Measurements from ENCODE around the gene ENTPD6. TPM values are rescaled to one million over a fixed set of nuclear protein-coding genes. Genes with fewer than 3 reads are reported as not detected.
A peak's percentile ranks its signal among the peaks of the same experiment; 100 is the strongest.

The ENTPD6 gene
- total RNA-seq, 1 experiment from 2014 or later, result 56.3 TPM

DNA sequence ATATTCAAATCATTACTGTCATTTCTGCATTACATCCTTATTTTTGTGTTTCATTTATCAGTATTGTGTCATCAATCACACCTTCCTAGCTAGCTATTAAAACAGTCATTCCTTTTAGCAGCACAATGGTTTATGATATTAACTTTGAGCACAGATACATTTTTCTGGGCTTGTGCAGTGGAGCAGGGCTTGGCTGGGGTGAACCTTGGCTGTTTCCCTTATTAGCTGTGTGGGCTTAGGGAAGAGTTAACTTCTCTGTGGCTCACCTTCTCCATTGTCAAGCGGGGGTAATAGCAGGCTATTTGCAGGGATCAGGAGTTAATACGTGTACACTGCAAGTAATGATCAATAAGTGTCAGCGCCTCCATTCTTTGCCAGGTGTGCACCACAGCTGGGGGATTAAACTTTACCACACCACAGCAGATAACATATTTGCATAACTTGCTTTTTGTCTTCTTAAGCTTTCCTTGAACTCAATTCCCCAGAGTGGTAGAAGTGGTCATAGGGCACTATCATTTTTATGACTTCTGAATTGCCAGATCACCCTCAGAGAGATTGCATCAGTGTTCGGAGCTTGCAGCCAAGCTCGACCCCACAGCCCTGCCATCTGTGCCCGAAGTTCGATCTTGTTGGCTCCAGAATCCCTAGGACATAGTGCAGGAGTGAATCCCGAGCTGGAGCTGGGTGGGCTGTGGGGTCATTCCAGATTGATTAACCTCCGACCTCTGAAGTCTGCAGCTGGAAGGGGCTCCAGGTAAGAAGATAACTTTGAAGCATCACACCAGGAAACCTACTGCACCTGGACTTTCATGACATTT, 50.9 kb downstream of the ENTPD6 start:
- TSS peak; percentile 63 for BruUV-seq (replicated peaks)
- TF ChIP-seq CTCF (IDR thresholded peaks at IDR 0.05; ENCODE audit: unreplicated experiment), result no peak
- intact Hi-C loops (cut with micrococcal nuclease; ENCODE audit: unreplicated experiment), result no loop called here
- Mint-ChIP-seq H3K4me1 (ENCODE audit: low read depth, unreplicated experiment) (peaks cover 18% of the 10 kb centered on the region), H3K4me3 (ENCODE audit: low read depth, unreplicated experiment) (peak overlapping the region; percentile 69), H3K36me3 (ENCODE audit: insufficient read depth, unreplicated experiment) (peaks cover 57% of the 10 kb centered on the region), H3K27ac (ENCODE audit: unreplicated experiment) (peak overlapping the region; percentile 52), H3K9me3 (ENCODE audit: low read depth, unreplicated experiment) (no peaks in the 10 kb centered on the region), H3K27me3 (ENCODE audit: unreplicated experiment) (no peaks in the 10 kb centered on the region)
- CTCF ChIA-PET, result interaction anchor here (0.9 to 1.8 kb wide), 4 partner anchors 9 to 23 kb away, joined by 4 to 5 read pairs (median 4); no protein-coding TSS in a partner anchor
- DNase-seq, result no peak

DNA sequence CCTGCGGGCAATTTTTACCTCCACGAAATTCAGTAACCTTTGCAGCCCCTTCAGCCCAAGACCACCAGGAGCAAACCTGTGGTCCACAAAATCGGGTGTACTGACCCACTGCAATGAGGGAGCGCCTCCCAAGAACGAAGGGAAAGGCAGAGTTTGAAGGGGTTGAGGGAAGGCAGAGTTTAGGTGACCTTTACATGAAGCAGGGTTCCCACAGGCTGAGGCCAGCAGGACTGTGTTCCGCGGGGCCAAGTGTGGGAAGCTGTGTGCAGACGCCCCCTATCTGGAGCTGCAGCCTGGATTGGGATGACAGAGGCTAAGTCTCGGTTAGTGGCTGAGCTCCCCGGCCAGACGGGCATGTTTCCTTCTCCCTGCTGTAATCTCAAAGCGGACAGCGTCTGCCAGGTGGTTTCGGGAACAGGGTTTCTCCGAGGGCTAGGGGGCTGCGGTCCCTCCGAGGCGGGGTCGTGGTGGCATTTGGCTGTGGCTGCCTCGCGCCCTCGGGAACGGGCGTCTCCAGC, 51.5 kb downstream of the ENTPD6 start:
- peaks cover 12% of the 10 kb centered on the region for H3K4me1 Mint-ChIP-seq (ENCODE audit: low read depth, unreplicated experiment)
- H3K27ac Mint-ChIP-seq (ENCODE audit: unreplicated experiment), result peak overlapping the region; percentile 52
- intact Hi-C loops (cut with micrococcal nuclease; ENCODE audit: unreplicated experiment), result no loop called here
- TF ChIP-seq CTCF (IDR thresholded peaks at IDR 0.05; ENCODE audit: unreplicated experiment), result no peak
- no peaks in the 10 kb centered on the region for H3K27me3 Mint-ChIP-seq (ENCODE audit: unreplicated experiment)
- DNase-seq, result peak; percentile 42
- CTCF ChIA-PET, result interaction anchor here (1.6 to 1.8 kb wide), 3 partner anchors 8 to 24 kb away, joined by 4 to 5 read pairs (median 4); no protein-coding TSS in a partner anchor
- peaks cover 63% of the 10 kb centered on the region for H3K36me3 Mint-ChIP-seq (ENCODE audit: insufficient read depth, unreplicated experiment)
- no TSS peak for BruUV-seq (replicated peaks)
- peak overlapping the region; percentile 69 for H3K4me3 Mint-ChIP-seq (ENCODE audit: low read depth, unreplicated experiment)
- H3K9me3 Mint-ChIP-seq (ENCODE audit: low read depth, unreplicated experiment), result no peaks in the 10 kb centered on the region

DNA sequence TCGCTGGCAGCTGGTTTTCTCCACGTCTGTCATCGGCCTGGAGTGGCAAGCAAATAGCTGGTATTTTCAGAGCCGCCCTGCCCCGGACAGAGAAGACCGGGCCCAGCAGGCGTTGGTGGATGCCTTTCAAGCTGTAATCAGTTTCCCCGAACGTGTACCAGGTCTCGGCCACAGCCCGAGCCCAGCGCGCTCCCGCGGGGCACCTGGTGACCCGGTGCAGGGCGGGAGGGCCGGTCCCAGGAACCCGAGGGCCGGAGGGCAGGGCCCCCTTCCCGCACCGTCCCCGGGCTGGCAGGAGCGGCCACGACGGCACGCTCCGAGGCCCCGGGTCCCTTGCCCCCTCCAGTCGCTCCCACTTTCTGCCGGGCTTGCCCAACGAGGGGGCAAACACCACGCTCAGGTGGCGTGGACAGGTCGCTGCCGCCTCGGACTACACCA, 52.0 kb downstream of the ENTPD6 start:
- H3K4me1 Mint-ChIP-seq (ENCODE audit: low read depth, unreplicated experiment), result peaks cover 9% of the 10 kb centered on the region
- no peak overlapping the region for H3K27ac Mint-ChIP-seq (ENCODE audit: unreplicated experiment)
- TF ChIP-seq CTCF (IDR thresholded peaks at IDR 0.05; ENCODE audit: unreplicated experiment), result no peak
- DNase-seq, result no peak
- no peaks in the 10 kb centered on the region for H3K27me3 Mint-ChIP-seq (ENCODE audit: unreplicated experiment)
- no TSS peak for BruUV-seq (replicated peaks)
- intact Hi-C loops (cut with micrococcal nuclease; ENCODE audit: unreplicated experiment), result no loop called here
- peaks cover 68% of the 10 kb centered on the region for H3K36me3 Mint-ChIP-seq (ENCODE audit: insufficient read depth, unreplicated experiment)
- CTCF ChIA-PET, result interaction anchor here (1.6 to 1.8 kb wide), 3 partner anchors 8 to 24 kb away, joined by 4 to 5 read pairs (median 4); no protein-coding TSS in a partner anchor
- H3K9me3 Mint-ChIP-seq (ENCODE audit: low read depth, unreplicated experiment), result no peaks in the 10 kb centered on the region
- H3K4me3 Mint-ChIP-seq (ENCODE audit: low read depth, unreplicated experiment), result peak overlapping the region; percentile 69

DNA sequence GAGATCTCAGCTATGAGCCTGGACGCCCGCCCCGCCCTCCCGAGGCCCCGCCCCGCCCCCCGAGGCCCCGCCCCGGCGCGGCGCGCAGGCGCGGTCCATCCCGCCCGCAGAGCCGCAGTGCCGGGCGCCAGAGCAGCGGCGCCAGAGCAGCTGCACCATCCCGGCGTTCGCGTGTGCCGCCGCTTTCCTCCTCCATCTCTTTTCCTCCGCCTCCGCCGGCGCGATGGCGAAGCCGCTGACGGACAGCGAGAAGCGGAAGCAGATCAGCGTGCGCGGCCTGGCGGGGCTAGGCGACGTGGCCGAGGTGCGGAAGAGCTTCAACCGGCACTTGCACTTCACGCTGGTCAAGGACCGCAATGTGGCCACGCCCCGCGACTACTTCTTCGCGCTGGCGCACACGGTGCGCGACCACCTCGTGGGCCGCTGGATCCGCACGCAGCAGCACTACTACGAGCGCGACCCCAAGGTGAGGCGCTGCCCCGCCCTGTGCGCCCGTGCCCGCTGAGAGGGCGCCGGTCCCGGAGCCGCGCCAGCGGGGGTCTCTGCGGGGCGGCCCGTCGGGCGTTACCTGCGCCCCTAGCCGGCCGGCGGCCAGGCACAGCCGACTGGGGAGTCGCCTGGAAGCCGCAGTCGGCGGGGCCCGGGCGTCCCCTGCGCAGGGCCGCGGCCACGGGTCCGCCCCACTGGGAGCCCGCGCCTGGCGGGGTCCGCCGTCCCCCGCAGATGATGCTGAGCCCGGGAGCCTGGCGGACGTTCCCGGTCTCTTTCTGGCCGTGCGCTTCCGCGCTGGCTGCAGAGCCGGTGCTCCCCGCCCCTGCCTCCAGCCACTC, 52.7 kb downstream of the ENTPD6 start, which contains the start of gene PYGB:
Gene PYGB, plus strand, starts transcription at position 130 of the 830 bp plus-strand sequence. Its CDS starts 94 bp downstream, at position 224.
- DNase-seq, result peak; percentile 65
- intact Hi-C loops (cut with micrococcal nuclease; ENCODE audit: unreplicated experiment), result no loop called here
- no peaks in the 10 kb centered on the region for H3K27me3 Mint-ChIP-seq (ENCODE audit: unreplicated experiment)

More for the DNA sequence above, 52.7 kb downstream of the ENTPD6 start, which contains the start of gene PYGB:
- TF ChIP-seq CTCF (IDR thresholded peaks at IDR 0.05; ENCODE audit: unreplicated experiment), result no peak
- H3K9me3 Mint-ChIP-seq (ENCODE audit: low read depth, unreplicated experiment), result no peaks in the 10 kb centered on the region
- peaks cover 74% of the 10 kb centered on the region for H3K36me3 Mint-ChIP-seq (ENCODE audit: insufficient read depth, unreplicated experiment)
- CTCF ChIA-PET, result interaction anchor here (1.6 to 1.8 kb wide), 2 partner anchors 16 to 25 kb away, joined by 4 to 5 read pairs; no protein-coding TSS in a partner anchor
- peaks cover 9% of the 10 kb centered on the region for H3K4me1 Mint-ChIP-seq (ENCODE audit: low read depth, unreplicated experiment)
- peak within 1 kb of the TSS; percentile 69 for H3K4me3 Mint-ChIP-seq (ENCODE audit: low read depth, unreplicated experiment)
- BruUV-seq (replicated peaks), result no TSS peak
- peak within 1 kb of the TSS; percentile 52 for H3K27ac Mint-ChIP-seq (ENCODE audit: unreplicated experiment)
